ENCODE data around the gene ANKRD29. TPM values are rescaled to one million over a fixed set of nuclear protein-coding genes. Genes with fewer than 3 reads are reported as not detected.
"Not testable (repeated sequence)": the region's sequence is repeated elsewhere in the genome, so short reads cannot be mapped to it uniquely, and the experiment has no call there.

The ANKRD29 gene
- total RNA-seq, 2 donors from 2014 or later = not detected

- Mint-ChIP-seq H3K4me3 (no peak overlapping the region), H3K27me3 (no peaks in the 10 kb centered on the region), H3K4me1 (peaks cover 10% of the 10 kb centered on the region), H3K9me3 (no peaks in the 10 kb centered on the region), H3K36me3 (ENCODE audit: low read depth) (peaks cover 90% of the 10 kb centered on the region), H3K27ac (no peak overlapping the region)
- ATAC-seq (replicated peaks) = no peak
Measured at GRCh38 chr18:23568281-23569138, 94.2 kb downstream of the ANKRD29 start.

- H3K9me3 Mint-ChIP-seq = no peaks in the 10 kb centered on the region
- H3K36me3 Mint-ChIP-seq (ENCODE audit: low read depth) = peaks cover 95% of the 10 kb centered on the region
- H3K27me3 Mint-ChIP-seq = no peaks in the 10 kb centered on the region
- no peak overlapping the region for H3K27ac Mint-ChIP-seq
- no peak for ATAC-seq (replicated peaks)
- peaks cover 11% of the 10 kb centered on the region for H3K4me1 Mint-ChIP-seq
- H3K4me3 Mint-ChIP-seq = no peak overlapping the region
Measured at GRCh38 chr18:23567671-23568070, 95.0 kb downstream of the ANKRD29 start.

- H3K4me3 Mint-ChIP-seq = no peak overlapping the region
- ATAC-seq (replicated peaks) = no peak
- peaks cover 5% of the 10 kb centered on the region for H3K4me1 Mint-ChIP-seq
- no peaks in the 10 kb centered on the region for H3K9me3 Mint-ChIP-seq
- H3K27ac Mint-ChIP-seq = no peak overlapping the region
- no peaks in the 10 kb centered on the region for H3K27me3 Mint-ChIP-seq
- H3K36me3 Mint-ChIP-seq (ENCODE audit: low read depth) = peaks cover 98% of the 10 kb centered on the region
Measured at GRCh38 chr18:23565916-23566547, 96.7 kb downstream of the ANKRD29 start.

- no peaks in the 10 kb centered on the region for H3K27me3 Mint-ChIP-seq
- H3K4me1 Mint-ChIP-seq = peaks cover 5% of the 10 kb centered on the region
- no peak overlapping the region for H3K4me3 Mint-ChIP-seq
- peak; percentile 98 for ATAC-seq (replicated peaks)
- peak overlapping the region; percentile 48 for H3K27ac Mint-ChIP-seq
- peaks cover 97% of the 10 kb centered on the region for H3K36me3 Mint-ChIP-seq (ENCODE audit: low read depth)
- H3K9me3 Mint-ChIP-seq = no peaks in the 10 kb centered on the region
Measured at GRCh38 chr18:23563377-23564043, 99.2 kb downstream of the ANKRD29 start.

- no peak for ATAC-seq (replicated peaks)
- no peak overlapping the region for H3K4me3 Mint-ChIP-seq
- H3K36me3 Mint-ChIP-seq (ENCODE audit: low read depth) = peaks cover 97% of the 10 kb centered on the region
- no peaks in the 10 kb centered on the region for H3K27me3 Mint-ChIP-seq
- H3K27ac Mint-ChIP-seq = no peak overlapping the region
- peaks cover 5% of the 10 kb centered on the region for H3K4me1 Mint-ChIP-seq
- H3K9me3 Mint-ChIP-seq = no peaks in the 10 kb centered on the region
Measured at GRCh38 chr18:23560186-23560585, 102.5 kb downstream of the ANKRD29 start.

- not testable (repeated sequence) for H3K27me3 Mint-ChIP-seq; H3K4me1 Mint-ChIP-seq; H3K4me3 Mint-ChIP-seq; ATAC-seq (replicated peaks); H3K9me3 Mint-ChIP-seq
- Mint-ChIP-seq H3K36me3 (ENCODE audit: low read depth) (peaks cover 99% of the 10 kb centered on the region), H3K27ac (peak overlapping the region; percentile 16)
Measured at GRCh38 chr18:23557511-23557910, 105.2 kb downstream of the ANKRD29 start.

GRCh38 chr18:23556145-23556780, 106.4 kb downstream of the ANKRD29 start:
- Mint-ChIP-seq H3K4me1 (peaks cover 5% of the 10 kb centered on the region), H3K27me3 (no peaks in the 10 kb centered on the region), H3K4me3 (no peak overlapping the region), H3K36me3 (ENCODE audit: low read depth) (peaks cover 99% of the 10 kb centered on the region), H3K9me3 (no peaks in the 10 kb centered on the region), H3K27ac (peak overlapping the region; percentile 36)
- no peak for ATAC-seq (replicated peaks)

- Mint-ChIP-seq H3K27ac (no peak overlapping the region), H3K4me3 (no peak overlapping the region), H3K36me3 (ENCODE audit: low read depth) (peaks cover 97% of the 10 kb centered on the region), H3K27me3 (no peaks in the 10 kb centered on the region), H3K4me1 (peaks cover 5% of the 10 kb centered on the region), H3K9me3 (no peaks in the 10 kb centered on the region)
- ATAC-seq (replicated peaks) = no peak
Measured at GRCh38 chr18:23553887-23554286, 108.8 kb downstream of the ANKRD29 start.

- H3K27me3 Mint-ChIP-seq = no peaks in the 10 kb centered on the region
- no peak for ATAC-seq (replicated peaks)
- peaks cover 99% of the 10 kb centered on the region for H3K36me3 Mint-ChIP-seq (ENCODE audit: low read depth)
- no peaks in the 10 kb centered on the region for H3K9me3 Mint-ChIP-seq
- no peak overlapping the region for H3K4me3 Mint-ChIP-seq
- H3K27ac Mint-ChIP-seq = peak overlapping the region; percentile 71
- H3K4me1 Mint-ChIP-seq = peaks cover 5% of the 10 kb centered on the region
Measured at GRCh38 chr18:23552505-23552904, 110.2 kb downstream of the ANKRD29 start.

- Mint-ChIP-seq H3K4me3 (no peak overlapping the region), H3K27ac (peak overlapping the region; percentile 71), H3K4me1 (peaks cover 5% of the 10 kb centered on the region), H3K9me3 (no peaks in the 10 kb centered on the region), H3K27me3 (no peaks in the 10 kb centered on the region), H3K36me3 (ENCODE audit: low read depth) (peaks cover 99% of the 10 kb centered on the region)
- ATAC-seq (replicated peaks) = no peak
Measured at GRCh38 chr18:23551978-23552377, 110.7 kb downstream of the ANKRD29 start.

GRCh38 chr18:23550898-23551297, 111.8 kb downstream of the ANKRD29 start:
- H3K4me3 Mint-ChIP-seq = no peak overlapping the region
- peak overlapping the region; percentile 71 for H3K27ac Mint-ChIP-seq
- H3K4me1 Mint-ChIP-seq = peaks cover 5% of the 10 kb centered on the region
- ATAC-seq (replicated peaks) = no peak
- H3K36me3 Mint-ChIP-seq (ENCODE audit: low read depth) = peaks cover 97% of the 10 kb centered on the region
- no peaks in the 10 kb centered on the region for H3K27me3 Mint-ChIP-seq
- no peaks in the 10 kb centered on the region for H3K9me3 Mint-ChIP-seq

Other genes with a start within 250 kb of the ANKRD29 start
- gene RIOK3, start 209.6 kb downstream of the ANKRD29 start, total RNA-seq = 100 to 1,000 TPM in 1 of 2 donors, 10 to 100 TPM in 1; 56.8 to 101 TPM
- 10 to 100 TPM; 24.6 to 55.0 TPM for gene RMC1, start 159.4 kb downstream of the ANKRD29 start, total RNA-seq
- gene NPC1, start 76.4 kb downstream of the ANKRD29 start, total RNA-seq = 10 to 100 TPM; 39.6 to 49.3 TPM
- under 1 TPM; 0.11 to 0.24 TPM for gene LAMA3, start 26.5 kb upstream of the ANKRD29 start, total RNA-seq